ENCODE data around the gene MEIOSIN.

The MEIOSIN gene

GRCh38 chr19:45766296-45766868 lies 33.1 kb downstream of the MEIOSIN start:
- DNase-seq = no peak

GRCh38 chr19:45766869-45767346 lies 33.7 kb downstream of the MEIOSIN start:
- DNase-seq = no peak

DNA sequence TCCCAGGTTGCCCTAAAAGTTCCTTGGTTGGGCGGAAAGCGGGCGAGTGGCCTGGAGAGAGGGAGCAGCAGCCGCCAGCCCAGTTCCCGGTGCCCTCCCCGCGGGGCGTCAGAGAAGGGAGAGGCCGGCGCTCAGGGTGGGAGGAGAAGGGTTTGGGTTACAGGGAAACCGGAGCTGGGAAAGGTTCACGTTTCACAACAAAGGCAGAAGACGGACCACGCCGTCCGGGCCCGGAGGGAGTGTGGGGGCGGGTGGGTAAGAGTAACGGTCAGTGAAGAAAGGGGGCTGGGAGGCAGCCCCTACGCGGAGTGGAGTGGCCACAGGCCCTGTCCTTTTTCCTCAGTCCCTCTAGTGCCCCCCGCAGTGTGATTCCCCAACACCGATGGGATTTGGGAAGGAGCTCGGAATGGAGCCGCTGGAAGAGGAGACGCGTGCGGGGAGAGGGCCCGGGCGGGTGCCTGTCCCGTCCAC lies 34.2 kb downstream of the MEIOSIN start:
- peak; percentile 9 for DNase-seq

DNA sequence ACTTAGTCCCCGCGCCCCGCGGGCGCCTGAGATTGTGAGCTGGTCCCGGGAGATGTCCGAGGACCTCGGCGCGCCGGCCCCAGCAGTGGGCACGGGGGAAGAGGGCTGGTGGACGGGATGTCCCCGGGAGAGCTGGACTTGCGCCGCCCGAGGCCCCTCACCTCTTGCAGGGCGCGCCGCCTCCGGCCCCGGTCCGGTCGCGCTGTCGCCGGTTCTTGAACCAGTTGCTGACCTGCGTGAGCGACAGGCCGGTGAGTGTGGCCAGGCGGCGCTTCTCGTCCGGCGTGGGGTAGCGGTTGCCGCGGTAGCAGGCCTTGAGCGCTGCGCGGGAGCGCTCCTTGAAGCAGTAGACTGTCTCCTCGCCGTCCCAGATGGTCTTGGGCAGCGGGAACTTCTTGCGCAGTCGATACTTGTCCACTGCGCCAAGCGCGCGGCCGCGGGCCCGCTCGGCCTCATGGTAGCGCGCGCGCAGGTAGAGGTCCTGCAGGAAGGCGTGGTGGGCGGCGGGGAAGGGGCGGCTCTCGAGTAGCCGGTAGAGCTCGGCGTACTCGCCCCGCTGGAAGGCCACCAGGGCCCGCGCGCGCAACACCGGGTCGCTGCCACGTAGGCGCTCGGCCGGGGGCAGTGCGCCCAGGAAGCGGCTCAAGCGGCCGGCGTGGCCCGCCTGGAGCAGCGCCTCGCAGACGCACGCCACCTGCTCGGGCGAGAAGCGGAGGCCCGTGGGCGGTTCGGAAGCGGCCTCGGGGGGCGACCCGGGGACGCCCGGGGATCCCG lies 34.8 kb downstream of the MEIOSIN start:
- DNase-seq = no peak

GRCh38 chr19:45768655-45768983 lies 35.4 kb downstream of the MEIOSIN start:
- no peak for DNase-seq

GRCh38 chr19:45768984-45769782 lies 35.9 kb downstream of the MEIOSIN start, which contains the start of gene SIX5:
Gene SIX5 (minus strand): TSS chr19:45769252. CDS start chr19:45768844, 408 bp downstream.
- peak; percentile 91 for DNase-seq

GRCh38 chr19:45769821-45770191 lies 36.6 kb downstream of the MEIOSIN start:
- DNase-seq = no peak

DNA sequence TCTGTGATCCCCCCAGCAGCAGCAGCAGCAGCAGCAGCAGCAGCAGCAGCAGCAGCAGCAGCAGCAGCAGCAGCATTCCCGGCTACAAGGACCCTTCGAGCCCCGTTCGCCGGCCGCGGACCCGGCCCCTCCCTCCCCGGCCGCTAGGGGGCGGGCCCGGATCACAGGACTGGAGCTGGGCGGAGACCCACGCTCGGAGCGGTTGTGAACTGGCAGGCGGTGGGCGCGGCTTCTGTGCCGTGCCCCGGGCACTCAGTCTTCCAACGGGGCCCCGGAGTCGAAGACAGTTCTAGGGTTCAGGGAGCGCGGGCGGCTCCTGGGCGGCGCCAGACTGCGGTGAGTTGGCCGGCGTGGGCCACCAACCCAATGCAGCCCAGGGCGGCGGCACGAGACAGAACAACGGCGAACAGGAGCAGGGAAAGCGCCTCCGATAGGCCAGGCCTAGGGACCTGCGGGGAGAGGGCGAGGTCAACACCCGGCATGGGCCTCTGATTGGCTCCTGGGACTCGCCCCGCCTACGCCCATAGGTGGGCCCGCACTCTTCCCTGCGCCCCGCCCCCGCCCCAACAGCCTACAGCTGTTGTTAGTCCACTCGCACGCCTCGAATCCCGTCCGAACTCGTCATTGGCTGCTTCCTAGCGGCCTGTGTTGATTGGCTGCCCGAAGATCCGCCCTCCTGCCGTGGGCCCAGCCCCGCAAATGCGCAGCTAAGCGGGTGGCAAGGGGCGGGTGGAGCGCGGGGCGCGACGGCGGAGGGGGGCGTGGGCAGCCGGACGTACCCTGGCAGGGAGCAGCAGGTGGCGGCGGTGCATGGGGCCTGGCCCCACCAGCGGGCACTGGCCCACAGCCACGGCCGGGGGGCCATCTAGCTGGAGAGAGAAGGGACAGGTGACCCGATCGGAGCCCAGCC lies 37.2 kb downstream of the MEIOSIN start:
- peak; percentile 88 for DNase-seq

- no peak for DNase-seq
These were observed 38.2 kb downstream of the MEIOSIN start for GRCh38 chr19:45771311-45771933.

DNA sequence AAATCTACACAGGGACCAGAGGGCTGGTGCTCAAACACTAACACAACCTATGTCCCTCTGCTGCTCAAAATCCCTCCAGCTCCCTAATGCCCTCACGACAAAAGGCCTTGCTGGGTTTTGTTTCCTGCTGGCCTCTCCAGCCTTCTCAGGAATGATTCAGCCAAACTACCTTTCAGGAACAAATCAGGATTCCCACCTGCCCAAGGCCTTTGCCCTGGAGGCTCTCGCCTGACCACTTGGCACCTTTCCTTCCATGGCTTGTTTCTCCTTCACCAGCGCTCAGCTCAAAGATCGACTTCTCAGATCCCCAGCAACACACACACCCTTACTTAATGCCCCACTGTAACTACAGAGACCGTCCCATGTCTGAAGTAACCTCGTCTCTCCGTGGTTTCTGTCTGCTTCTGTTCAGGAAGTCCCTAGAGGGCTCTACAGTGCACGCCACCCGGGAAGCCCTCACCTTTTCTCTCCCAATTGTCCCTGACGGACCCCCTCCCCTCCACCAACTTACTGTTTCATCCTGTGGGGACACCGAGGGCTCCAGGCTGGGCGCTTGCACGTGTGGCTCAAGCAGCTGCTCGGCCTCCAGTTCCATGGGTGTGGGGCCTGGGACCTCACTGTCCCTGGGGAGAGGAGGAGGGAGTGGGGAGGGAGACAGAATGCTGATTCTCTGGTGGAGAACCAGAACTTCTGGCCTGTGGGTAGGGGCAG lies 39.0 kb downstream of the MEIOSIN start:
- no peak for DNase-seq

DNA sequence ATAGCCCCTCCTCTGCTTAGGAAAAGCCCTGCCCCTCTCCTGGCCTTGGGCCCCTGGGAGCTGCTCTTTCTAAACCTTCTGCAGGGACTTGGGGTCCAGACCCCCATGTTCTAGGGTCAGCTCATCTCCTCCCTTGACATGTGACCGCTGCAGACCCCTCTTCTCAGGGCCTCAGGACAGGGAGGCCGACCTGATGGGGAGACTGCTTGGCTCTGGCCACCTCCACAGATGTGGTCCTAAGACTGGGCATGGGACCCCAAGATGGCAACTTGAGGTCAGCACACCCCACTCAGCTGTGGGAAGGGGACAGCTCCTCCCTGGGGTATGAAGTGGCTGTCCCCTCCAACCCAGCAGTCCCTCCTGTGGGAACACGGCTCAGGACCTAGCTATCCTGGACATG lies 39.7 kb downstream of the MEIOSIN start:
- no peak for DNase-seq

- DNase-seq = no peak
These were observed 40.1 kb downstream of the MEIOSIN start for GRCh38 chr19:45773384-45773783.

DNA sequence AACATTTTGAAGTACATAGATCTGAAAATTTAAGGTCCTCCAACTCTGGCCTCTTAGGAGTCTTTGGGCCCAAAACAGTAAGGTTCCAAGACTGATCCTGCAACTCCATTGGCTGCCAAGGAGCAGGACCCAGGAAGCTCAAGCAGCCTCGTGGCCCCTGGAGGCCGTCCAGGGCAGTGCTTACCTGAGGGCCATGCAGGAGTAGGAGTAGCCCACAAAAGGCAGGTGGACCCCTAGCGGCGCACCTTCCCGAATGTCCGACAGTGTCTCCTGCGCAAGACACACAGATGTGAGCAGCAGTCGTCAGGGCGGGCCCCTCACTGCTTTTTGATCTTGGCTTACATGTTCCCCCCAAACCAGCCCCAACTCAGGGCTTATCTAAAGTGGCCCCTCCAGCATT lies 41.5 kb downstream of the MEIOSIN start:
- no peak for DNase-seq

DNA sequence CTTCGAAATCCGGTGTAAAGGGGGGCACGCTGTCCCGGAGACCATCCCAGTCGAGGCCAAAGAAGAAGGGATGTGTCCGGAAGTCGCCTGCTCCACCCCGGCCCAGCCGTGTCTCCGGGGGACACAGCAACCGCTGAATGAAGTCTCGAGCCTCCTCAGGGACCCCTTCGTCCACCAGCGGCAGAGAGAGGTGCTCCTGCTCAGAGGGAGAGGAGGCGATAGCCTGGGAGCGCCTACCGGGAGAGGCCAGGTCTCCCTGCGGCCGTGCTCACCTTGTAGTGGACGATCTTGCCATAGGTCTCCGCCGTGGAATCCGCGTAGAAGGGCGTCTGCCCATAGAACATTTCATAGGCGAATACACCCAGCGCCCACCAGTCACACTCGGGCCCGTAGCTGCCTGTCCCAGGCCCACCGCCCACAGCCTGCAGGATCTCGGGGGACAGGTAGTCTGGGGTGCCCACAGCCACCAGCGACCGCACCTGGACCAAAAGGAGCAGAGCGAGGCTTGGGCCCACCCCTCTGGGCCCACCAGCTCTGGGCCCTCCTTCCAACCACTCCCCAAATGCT lies 44.2 kb downstream of the MEIOSIN start:
- no peak for DNase-seq

DNA sequence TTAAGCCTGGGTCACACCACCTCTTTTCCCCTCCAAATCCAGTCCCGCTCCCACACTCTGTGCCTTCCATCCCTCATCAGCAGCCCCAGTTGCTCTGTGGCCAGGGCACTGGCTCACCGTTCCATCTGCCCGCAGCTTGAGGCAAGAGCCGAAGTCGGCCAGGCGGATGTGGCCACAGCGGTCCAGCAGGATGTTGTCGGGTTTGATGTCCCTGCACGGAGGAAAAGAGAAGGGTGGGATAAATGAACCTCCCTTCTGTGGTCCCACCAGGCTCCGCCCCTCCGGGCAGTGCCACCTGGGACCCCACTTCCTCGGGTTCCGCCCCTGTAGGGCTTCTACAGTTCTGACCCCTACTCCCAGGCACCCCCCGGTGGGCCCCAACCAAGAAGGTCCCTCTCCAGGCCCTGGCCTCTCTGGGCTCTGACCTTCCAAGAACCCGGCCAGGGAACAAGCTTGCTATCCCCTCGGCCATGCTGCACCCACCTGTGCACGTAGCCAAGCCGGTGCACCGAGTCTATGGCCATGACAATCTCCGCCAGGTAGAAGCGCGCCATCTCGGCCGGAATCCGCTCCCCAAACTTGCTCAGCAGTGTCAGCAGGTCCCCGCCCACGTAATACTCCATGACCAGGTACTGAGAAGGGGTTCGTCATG lies 44.9 kb downstream of the MEIOSIN start:
- DNase-seq = no peak

- peak; percentile 90 for DNase-seq
These were observed 46.2 kb downstream of the MEIOSIN start for GRCh38 chr19:45779231-45780145.

DNA sequence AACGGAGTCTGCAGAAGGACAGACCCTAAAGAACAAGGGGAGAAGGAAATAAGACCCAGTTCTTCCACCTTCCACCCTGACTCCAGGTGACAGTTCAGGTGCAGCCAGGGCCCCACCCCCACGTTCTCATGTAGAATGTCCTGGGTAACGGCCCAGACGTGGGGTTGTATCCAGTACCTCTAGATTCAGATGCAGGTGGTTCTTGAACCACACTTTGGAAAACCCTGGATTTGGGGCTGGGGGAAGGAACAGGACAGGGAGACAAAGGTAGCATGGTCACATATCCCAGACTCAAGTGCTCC lies 46.9 kb downstream of the MEIOSIN start:
- DNase-seq = peak; percentile 6

- no peak for DNase-seq
These were observed 47.4 kb downstream of the MEIOSIN start for GRCh38 chr19:45780448-45781213.
